K562 (cell line): ENCODE measurements around the gene ATP5MG. TPM values are rescaled to one million over a fixed set of nuclear protein-coding genes. Genes with fewer than 3 reads are reported as not detected.

Experiments
- BCOR ChIP-seq: fragments of 450-650 bp; IDR thresholded peaks from 2 replicates; pipeline ENCODE4 v1.6.1; 2016
- NCOR1 ChIP-seq: fragments of 450-650 bp; IDR thresholded peaks from 2 replicates; pipeline ENCODE4 v1.6.1; 2016; ENCODE audit warnings: mild to moderate bottlenecking, moderate library complexity
- NKRF ChIP-seq: fragments of 450-650 bp; IDR thresholded peaks from 2 replicates; pipeline ENCODE4 v1.6.1; 2016; ENCODE audit warnings: borderline replicate concordance
- RERE ChIP-seq: sonication (generic); formaldehyde crosslinking; IDR thresholded peaks from 2 replicates; pipeline ENCODE4 v1.8.0; 2023; ENCODE audit warnings: missing genetic modification reagents, mild to moderate bottlenecking, borderline replicate concordance
- ZBTB40 ChIP-seq, 2 experiments: fragments of 450-650 bp in 1 of 2; sonication (generic) in 1 of 2; formaldehyde crosslinking in 1 of 2; IDR thresholded peaks; 2 replicates each; pipeline versions ENCODE4 v1.7.1 to v1.9.0; 2016 to 2022; ENCODE audit warnings: inconsistent platforms in 1 of 2, mild to moderate bottlenecking in 1 of 2, missing genetic modification reagents in 1 of 2
- ZFP1 ChIP-seq: fragments of 450-650 bp; formaldehyde crosslinking; IDR thresholded peaks from 2 replicates; pipeline ENCODE4 v1.4.0; 2020; ENCODE audit warnings: mild to moderate bottlenecking, mixed read lengths
- ZNF696 ChIP-seq: fragments of 250-450 bp; sonication (Bioruptor Pico); conservative IDR thresholded peaks from 2 replicates; pipeline ENCODE4 v1.4.0; 2020; ENCODE audit warnings: mild to moderate bottlenecking, moderate library complexity
- polyA plus RNA-seq, 8 experiments: library from polyadenylated mRNA; depleted of rRNA in 4 of 8; stranded (reverse) in 5 of 8; unstranded in 3 of 8; fragments of >200 nt; fragmentation: Nextera tagmentation in 2 of 8; fragmentation: Illumina TruSeq in 1 of 8; extraction: Ambion mirVana in 2 of 8; extraction: Trizol in 1 of 8; gene quantifications; 2 replicates each; pipeline versions ENCODE4 v1.2.1 to v1.2.3, GENCODE V29; 2011 to 2014; ENCODE audit warnings: inconsistent platforms in 1 of 8, missing spikeins in 1 of 8
- total RNA-seq, 7 experiments: library from RNA; depleted of rRNA in 6 of 7; stranded (reverse); fragments of >200 nt in 6 of 7; fragmentation: Illumina TruSeq in 2 of 7; extraction: Trizol in 2 of 7; gene quantifications; 2 replicates each; pipeline versions ENCODE4 v1.2.1 to v1.2.3, GENCODE V29; 2011 to 2021; ENCODE audit warnings: low replicate concordance in 1 of 7
- TF ChIP-seq, protein P1 (sequence below): fragments of 450-650 bp; IDR thresholded peaks from 2 replicates; pipeline ENCODE4 v1.6.1; 2016; ENCODE audit warnings: antibody characterized with exemption

ATP5MG gene
- total and polyA plus RNA-seq, 9 of the 15 experiments (the other 6 are each of a cell fraction or from before 2014, with no cell fraction given), result 301 to 2,138 (median 434) TPM

DNA sequence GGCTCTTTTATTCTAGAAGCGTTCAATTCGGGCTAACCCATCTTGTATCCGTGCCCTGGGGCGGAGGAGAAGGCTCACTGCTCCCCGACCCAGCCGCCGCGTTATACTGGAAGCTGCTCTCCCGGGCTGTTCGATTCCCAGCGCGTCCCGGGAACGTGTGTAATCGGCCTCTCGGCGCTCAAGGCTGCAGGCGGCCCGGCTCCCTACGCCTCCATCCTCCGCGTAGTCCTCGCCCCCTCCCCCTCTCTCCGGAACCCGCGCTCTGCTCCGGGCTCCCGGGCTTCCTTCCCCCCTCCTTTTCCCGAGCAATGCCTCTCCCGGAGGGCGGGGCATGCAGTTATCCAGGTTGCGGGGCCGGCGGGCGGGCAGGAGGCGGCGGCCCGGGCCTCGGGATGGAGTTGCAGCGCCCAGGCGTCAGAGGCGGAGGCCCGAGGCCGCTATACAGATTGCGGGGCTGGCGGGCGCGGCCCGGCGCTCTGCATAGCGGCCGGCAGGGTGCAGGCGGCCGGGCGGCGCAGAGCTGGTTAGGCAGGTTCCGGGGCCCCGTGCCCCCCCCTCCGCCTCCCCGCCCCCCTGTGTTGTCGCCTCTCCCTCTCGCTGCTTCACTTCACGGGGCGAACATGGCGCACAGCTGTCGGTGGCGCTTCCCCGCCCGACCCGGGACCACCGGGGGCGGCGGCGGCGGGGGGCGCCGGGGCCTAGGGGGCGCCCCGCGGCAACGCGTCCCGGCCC is 34.7 kb downstream of the ATP5MG start, which contains the start of gene KMT2A (continued):
- TF ChIP-seq ZBTB40 (IDR thresholded peaks at IDR 0.05), result peak; percentile 63
- no peak for TF ChIP-seq ZBTB40 (CRISPR knock-in tag; IDR thresholded peaks at IDR 0.05)
- peak; percentile 84 for TF ChIP-seq BCOR
- no peak for TF ChIP-seq ZNF696 (CRISPR knock-in tag)
- TF ChIP-seq ZFP1 (CRISPR knock-in tag), result no peak
- peak; percentile 98 for TF ChIP-seq NCOR1
- no peak for TF ChIP-seq NKRF
- TF ChIP-seq, protein P1, sequence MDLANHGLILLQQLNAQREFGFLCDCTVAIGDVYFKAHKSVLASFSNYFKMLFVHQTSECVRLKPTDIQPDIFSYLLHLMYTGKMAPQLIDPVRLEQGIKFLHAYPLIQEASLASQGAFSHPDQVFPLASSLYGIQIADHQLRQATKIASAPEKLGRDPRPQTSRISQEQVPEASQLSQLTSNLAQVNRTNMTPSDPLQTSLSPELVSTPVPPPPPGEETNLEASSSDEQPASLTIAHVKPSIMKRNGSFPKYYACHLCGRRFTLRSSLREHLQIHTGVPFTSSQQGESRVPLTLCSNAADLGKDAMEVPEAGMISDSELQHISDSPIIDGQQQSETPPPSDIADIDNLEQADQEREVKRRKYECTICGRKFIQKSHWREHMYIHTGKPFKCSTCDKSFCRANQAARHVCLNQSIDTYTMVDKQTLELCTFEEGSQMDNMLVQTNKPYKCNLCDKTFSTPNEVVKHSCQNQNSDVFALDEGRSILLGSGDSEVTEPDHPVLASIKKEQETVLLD, result peak; percentile 55; the same call in 1 of the 2 replicates
- TF ChIP-seq RERE (CRISPR knock-in tag), result no peak
